Endothelial cell of umbilical vein (primary cell): Measurements from ENCODE around the gene HOXA3.

Source experiments
- POLR2AphosphoS5 ChIP-seq: IDR thresholded peaks from 2 replicates; pipeline ENCODE4 v1.6.1; 2012; ENCODE audit warnings: low read depth, mild to moderate bottlenecking, control low read depth, low read length, moderate library complexity; ENCODE audit not compliant: insufficient read depth
- TF ChIP-seq, protein P1 (sequence below), 2 donors: IDR thresholded peaks; 1 replicate in 1 of 2; 2 replicates in 1 of 2; pipeline ENCODE4 v1.5.1; 2011; ENCODE audit warnings: low read length in 2 of 2, mild to moderate bottlenecking in 2 of 2, moderate library complexity in 2 of 2, control low read depth in 1 of 2, inconsistent platforms in 1 of 2, low read depth in 1 of 2; ENCODE audit not compliant: insufficient read depth in 1 of 2; ENCODE audit errors: extremely low read depth in 1 of 2

GRCh38 chr7:27181795-27182275, 29.5 kb upstream of the HOXA3 start:
- TF ChIP-seq, protein P1, sequence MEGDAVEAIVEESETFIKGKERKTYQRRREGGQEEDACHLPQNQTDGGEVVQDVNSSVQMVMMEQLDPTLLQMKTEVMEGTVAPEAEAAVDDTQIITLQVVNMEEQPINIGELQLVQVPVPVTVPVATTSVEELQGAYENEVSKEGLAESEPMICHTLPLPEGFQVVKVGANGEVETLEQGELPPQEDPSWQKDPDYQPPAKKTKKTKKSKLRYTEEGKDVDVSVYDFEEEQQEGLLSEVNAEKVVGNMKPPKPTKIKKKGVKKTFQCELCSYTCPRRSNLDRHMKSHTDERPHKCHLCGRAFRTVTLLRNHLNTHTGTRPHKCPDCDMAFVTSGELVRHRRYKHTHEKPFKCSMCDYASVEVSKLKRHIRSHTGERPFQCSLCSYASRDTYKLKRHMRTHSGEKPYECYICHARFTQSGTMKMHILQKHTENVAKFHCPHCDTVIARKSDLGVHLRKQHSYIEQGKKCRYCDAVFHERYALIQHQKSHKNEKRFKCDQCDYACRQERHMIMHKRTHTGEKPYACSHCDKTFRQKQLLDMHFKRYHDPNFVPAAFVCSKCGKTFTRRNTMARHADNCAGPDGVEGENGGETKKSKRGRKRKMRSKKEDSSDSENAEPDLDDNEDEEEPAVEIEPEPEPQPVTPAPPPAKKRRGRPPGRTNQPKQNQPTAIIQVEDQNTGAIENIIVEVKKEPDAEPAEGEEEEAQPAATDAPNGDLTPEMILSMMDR (IDR thresholded peaks at IDR 0.05; ENCODE audit: extremely low read depth in 1 of 2, insufficient read depth in 1 of 2, low read depth in 1 of 2, low read length in 2 of 2), result no peak
- no peak for TF ChIP-seq POLR2AphosphoS5
